ENCODE data around the gene ATG5.

- TF ChIP-seq SREBF1 (IDR thresholded peaks at IDR 0.05; ENCODE audit: borderline replicate concordance, low read depth, low read length) (no peak), PCBP1 (IDR thresholded peaks at IDR 0.05; ENCODE audit: low read depth, low read length, poor library complexity, severe bottlenecking) (no peak)
Measured at GRCh38 chr6:106141441-106142237, 183.9 kb downstream of the ATG5 start.

All from K562 (cell line).